Tibial nerve (tissue), 4 donors: ENCODE data around the gene PGRMC2.

Experiments
- EP300 ChIP-seq, 2 donors: sonication (generic); formaldehyde crosslinking; IDR thresholded peaks; one replicate each; pipeline ENCODE4 v1.6.1; 2017; ENCODE audit warnings: antibody characterized with exemption in 2 of 2, mild to moderate bottlenecking in 1 of 2
- POLR2A ChIP-seq, 2 donors: fragments of 450-650 bp; IDR thresholded peaks; one replicate each; pipeline ENCODE4 v1.6.1; 2017; ENCODE audit warnings: antibody characterized with exemption in 2 of 2, mild to moderate bottlenecking in 2 of 2, moderate library complexity in 2 of 2
- TF ChIP-seq, protein P1 (sequence below), 5 experiments: fragments of 200-600 bp in 3 of 5; fragments of 450-650 bp in 2 of 5; sonication (generic) in 3 of 5; IDR thresholded peaks; one replicate each; pipeline ENCODE4 v1.5.1; 2016 to 2019; ENCODE audit warnings: antibody characterized with exemption in 5 of 5, mild to moderate bottlenecking in 3 of 5, moderate library complexity in 2 of 5

- TF ChIP-seq, protein P1, sequence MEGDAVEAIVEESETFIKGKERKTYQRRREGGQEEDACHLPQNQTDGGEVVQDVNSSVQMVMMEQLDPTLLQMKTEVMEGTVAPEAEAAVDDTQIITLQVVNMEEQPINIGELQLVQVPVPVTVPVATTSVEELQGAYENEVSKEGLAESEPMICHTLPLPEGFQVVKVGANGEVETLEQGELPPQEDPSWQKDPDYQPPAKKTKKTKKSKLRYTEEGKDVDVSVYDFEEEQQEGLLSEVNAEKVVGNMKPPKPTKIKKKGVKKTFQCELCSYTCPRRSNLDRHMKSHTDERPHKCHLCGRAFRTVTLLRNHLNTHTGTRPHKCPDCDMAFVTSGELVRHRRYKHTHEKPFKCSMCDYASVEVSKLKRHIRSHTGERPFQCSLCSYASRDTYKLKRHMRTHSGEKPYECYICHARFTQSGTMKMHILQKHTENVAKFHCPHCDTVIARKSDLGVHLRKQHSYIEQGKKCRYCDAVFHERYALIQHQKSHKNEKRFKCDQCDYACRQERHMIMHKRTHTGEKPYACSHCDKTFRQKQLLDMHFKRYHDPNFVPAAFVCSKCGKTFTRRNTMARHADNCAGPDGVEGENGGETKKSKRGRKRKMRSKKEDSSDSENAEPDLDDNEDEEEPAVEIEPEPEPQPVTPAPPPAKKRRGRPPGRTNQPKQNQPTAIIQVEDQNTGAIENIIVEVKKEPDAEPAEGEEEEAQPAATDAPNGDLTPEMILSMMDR (IDR thresholded peaks at IDR 0.05) = no peak
- TF ChIP-seq POLR2A (IDR thresholded peaks at IDR 0.05) = no peak
- no peak for TF ChIP-seq EP300 (IDR thresholded peaks at IDR 0.05)
Measured at GRCh38 chr4:128242601-128243000, 45.0 kb downstream of the PGRMC2 start.
